SKM-1 treated with dmso at 0.1 percent for 144 hours (cell line): ENCODE results near the gene CTSD.
A peak's percentile ranks its signal among the peaks of the same experiment; 100 is the strongest.
"Not testable (repeated sequence)": the region's sequence is repeated elsewhere in the genome, so short reads cannot be mapped to it uniquely, and the experiment has no call there.

Source experiments
- DNase-seq: peaks from one replicate; lab custom pipeline; 2025; ENCODE audit not compliant: unreplicated experiment; lab: John Stamatoyannopoulos, UW

Gene CTSD

GRCh38 chr11:1770528-1770927 is 6.8 kb upstream of the CTSD start:
- DNase-seq: peak; percentile 95

- DNase-seq: no peak
Observed at GRCh38 chr11:1770061-1770460, 6.3 kb upstream of the CTSD start.

GRCh38 chr11:1769304-1769936 is 5.7 kb upstream of the CTSD start:
- not testable (repeated sequence) for DNase-seq

GRCh38 chr11:1768141-1768469 is 4.4 kb upstream of the CTSD start:
- DNase-seq: no peak

GRCh38 chr11:1767399-1768140 is 3.8 kb upstream of the CTSD start:
- no peak for DNase-seq

- DNase-seq: no peak
Observed at GRCh38 chr11:1766719-1767398, 3.1 kb upstream of the CTSD start.

- no peak for DNase-seq
Observed at GRCh38 chr11:1765871-1766718, 2.4 kb upstream of the CTSD start.

GRCh38 chr11:1763336-1763795 is 361 bp downstream of the CTSD start:
- no peak for DNase-seq

- DNase-seq: no peak
Observed at GRCh38 chr11:1762537-1763302, 1.0 kb downstream of the CTSD start.

GRCh38 chr11:1761857-1762536 is 1.7 kb downstream of the CTSD start:
- no peak for DNase-seq

- DNase-seq: no peak
Observed at GRCh38 chr11:1761110-1761856, 2.4 kb downstream of the CTSD start.

- DNase-seq: no peak
Observed at GRCh38 chr11:1760351-1761109, 3.2 kb downstream of the CTSD start.

GRCh38 chr11:1759851-1760220 is 3.9 kb downstream of the CTSD start:
- no peak for DNase-seq

GRCh38 chr11:1759151-1759850 is 4.4 kb downstream of the CTSD start:
- DNase-seq: no peak

GRCh38 chr11:1758611-1759150 is 5.0 kb downstream of the CTSD start:
- no peak for DNase-seq

GRCh38 chr11:1757861-1758610 is 5.7 kb downstream of the CTSD start:
- DNase-seq: peak; percentile 60
